NB4 (cell line): Measurements from ENCODE around the gene TMEM184B.

ENCODE experiments used
- DNase-seq: peaks from one replicate; pipeline ENCODE4 v3.0.0; 2010; ENCODE audit warnings: low read depth
- H3K4me3 ChIP-seq: one replicate; pipeline ENCODE4 v1.5.1; 2011; ENCODE audit warnings: mild to moderate bottlenecking, low read depth, low read length, moderate library complexity
- MYC ChIP-seq: IDR thresholded peaks from 2 replicates; pipeline ENCODE4 v1.6.1; 2011; ENCODE audit warnings: low read depth, low read length
- POLR2A ChIP-seq: IDR thresholded peaks from 2 replicates; pipeline ENCODE4 v1.6.1; 2011; ENCODE audit warnings: mild to moderate bottlenecking; ENCODE audit not compliant: insufficient read length; ENCODE audit errors: extremely low read depth
- TF ChIP-seq, protein P1 (sequence below): IDR thresholded peaks from one replicate; pipeline ENCODE4 v1.5.1; 2012; ENCODE audit warnings: low read depth, low read length
- TF ChIP-seq, protein P2 (sequence below): IDR thresholded peaks from 2 replicates; pipeline ENCODE4 v1.6.1; 2011; ENCODE audit warnings: low read depth, low read length

TMEM184B gene

DNA sequence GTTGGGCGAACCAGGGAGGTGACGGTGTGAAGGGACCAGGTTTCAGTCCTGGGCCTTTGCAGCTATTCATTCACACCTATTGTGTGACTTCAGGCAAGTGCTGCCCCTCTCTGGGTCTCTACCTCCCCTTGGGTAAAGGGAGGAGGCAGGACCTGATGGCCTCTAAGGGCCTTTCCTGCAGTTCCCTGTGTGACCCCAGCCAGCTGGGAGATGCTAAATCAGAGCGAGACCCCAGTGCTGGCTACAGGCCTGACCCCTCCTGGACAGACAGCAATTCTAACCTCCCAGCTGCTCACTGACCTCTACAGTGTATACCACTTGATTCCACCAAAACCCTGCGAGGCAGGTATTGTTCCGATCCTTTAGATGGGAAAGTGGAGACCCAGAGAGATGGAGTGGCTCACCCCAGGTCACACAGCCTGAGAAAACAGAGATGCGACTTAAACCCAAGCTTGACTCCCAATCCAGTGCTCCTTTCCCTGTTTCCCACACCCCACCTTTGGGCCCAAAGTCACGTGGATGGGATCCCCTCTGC lies 64.8 kb downstream of the TMEM184B start:
- no peak overlapping the region for H3K4me3 ChIP-seq
- TF ChIP-seq POLR2A (no peak), MYC (no peak)
- TF ChIP-seq, protein P1, sequence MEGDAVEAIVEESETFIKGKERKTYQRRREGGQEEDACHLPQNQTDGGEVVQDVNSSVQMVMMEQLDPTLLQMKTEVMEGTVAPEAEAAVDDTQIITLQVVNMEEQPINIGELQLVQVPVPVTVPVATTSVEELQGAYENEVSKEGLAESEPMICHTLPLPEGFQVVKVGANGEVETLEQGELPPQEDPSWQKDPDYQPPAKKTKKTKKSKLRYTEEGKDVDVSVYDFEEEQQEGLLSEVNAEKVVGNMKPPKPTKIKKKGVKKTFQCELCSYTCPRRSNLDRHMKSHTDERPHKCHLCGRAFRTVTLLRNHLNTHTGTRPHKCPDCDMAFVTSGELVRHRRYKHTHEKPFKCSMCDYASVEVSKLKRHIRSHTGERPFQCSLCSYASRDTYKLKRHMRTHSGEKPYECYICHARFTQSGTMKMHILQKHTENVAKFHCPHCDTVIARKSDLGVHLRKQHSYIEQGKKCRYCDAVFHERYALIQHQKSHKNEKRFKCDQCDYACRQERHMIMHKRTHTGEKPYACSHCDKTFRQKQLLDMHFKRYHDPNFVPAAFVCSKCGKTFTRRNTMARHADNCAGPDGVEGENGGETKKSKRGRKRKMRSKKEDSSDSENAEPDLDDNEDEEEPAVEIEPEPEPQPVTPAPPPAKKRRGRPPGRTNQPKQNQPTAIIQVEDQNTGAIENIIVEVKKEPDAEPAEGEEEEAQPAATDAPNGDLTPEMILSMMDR, result no peak
- TF ChIP-seq, protein P2, sequence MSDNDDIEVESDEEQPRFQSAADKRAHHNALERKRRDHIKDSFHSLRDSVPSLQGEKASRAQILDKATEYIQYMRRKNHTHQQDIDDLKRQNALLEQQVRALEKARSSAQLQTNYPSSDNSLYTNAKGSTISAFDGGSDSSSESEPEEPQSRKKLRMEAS, result no peak
- no peak for DNase-seq

DNA sequence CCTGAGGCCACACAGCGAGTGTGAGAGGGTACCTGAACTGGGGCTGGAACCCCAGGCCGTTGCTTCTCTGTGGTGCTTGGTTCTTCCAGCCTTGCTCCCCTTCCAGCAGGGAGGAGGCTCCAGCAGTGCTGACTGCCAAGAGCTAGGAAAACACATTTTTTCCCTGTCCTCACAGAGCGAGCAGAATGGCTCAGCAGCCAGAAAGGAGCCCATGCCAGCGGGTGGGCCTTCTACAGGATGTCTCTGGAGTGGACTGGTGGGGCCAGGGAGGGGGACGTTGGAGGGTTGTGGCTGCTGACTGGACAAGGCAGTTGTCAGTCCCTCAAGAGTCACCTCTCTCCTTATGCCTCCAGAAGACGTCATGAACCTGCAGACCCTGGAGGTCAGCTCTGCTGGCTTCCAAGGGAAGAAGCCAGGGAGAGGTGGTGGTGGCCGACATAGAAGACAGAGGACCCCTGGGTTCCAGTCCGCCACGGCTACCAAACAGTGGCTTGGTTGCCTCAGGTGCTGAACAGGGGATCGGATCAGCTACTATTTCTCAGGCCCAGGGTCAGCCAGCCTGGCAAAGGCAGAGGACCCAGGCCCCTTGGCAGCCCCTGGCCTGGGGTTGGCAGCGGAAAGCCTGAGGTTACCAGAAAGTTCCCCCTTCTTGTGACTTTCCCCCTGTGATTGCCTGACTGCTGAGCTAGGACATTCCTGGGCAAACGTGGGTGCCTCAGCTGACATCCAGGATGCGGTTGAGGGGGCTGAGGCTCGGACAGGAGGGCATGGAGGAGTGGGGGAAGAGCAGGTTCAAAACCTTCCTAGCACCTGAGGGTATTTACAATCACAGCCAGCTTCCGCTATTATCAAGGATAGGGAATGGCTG lies 67.3 kb downstream of the TMEM184B start:
- DNase-seq, result no peak
- TF ChIP-seq, protein P2, result no peak
- no peak for TF ChIP-seq POLR2A
- TF ChIP-seq MYC, result no peak
- TF ChIP-seq, protein P1, result no peak
- no peak overlapping the region for H3K4me3 ChIP-seq

DNA sequence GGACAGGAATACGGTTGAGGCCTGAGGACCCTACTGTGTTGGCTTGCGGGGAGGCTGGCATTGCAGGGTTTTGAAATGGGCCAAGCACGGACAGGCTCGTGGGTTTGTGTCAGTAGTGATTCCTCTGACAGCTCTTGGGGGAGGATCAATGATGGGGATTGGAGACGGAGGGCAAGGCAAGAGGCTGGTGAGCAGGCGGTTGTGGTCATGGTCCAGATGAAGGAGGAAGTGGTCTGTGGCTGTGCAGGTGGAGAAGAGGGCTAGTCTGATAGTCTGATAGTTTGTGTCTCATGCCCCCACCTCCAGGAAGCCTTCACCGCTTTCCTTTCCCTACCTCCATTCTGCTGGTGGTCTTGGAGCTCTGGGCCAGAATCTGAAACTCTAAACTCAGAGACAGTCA lies 68.0 kb downstream of the TMEM184B start:
- peak; percentile 74 for DNase-seq

DNA sequence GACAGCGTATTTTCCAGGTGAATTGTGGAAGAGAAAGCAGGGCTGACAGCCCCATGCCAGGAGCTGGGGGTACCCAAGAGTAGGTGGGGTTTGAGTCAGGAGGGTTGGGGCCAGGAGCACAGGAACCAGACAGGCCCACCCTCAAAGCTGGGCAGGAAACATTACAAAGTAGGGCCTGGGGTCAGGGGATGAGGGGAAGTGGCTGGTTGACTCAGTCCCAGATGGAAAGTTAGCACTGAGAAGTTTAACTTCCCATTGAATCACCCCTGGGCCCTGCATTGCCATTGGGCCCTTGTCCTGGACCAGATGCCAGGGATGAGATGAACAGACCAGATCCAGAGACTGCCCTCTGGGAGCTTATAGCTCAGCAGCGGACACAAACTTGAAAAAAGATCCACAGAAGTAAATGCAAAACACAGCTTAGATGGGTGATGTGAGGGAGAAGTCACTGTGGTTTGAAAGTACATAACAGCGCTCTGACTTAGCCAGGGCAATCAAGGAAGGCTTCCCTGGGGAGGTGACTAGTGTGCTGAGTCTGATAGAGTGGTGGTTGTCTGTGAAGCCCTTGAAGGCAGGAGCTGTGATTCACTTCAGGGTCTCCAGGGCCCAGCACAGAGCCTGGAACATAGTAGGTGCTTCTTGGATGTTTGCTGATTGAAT lies 68.8 kb downstream of the TMEM184B start:
- TF ChIP-seq, protein P1, result no peak
- TF ChIP-seq POLR2A, result no peak
- DNase-seq, result peak; percentile 39
- no peak overlapping the region for H3K4me3 ChIP-seq

More for the DNA sequence above, 68.0 kb downstream of the TMEM184B start:
- no peak overlapping the region for H3K4me3 ChIP-seq
- TF ChIP-seq, protein P1, result no peak
- TF ChIP-seq MYC (peak; percentile 35; the same call in 1 of the 2 replicates), POLR2A (no peak)
- TF ChIP-seq, protein P2, result peak; percentile 35; the same call in 1 of the 2 replicates

DNA sequence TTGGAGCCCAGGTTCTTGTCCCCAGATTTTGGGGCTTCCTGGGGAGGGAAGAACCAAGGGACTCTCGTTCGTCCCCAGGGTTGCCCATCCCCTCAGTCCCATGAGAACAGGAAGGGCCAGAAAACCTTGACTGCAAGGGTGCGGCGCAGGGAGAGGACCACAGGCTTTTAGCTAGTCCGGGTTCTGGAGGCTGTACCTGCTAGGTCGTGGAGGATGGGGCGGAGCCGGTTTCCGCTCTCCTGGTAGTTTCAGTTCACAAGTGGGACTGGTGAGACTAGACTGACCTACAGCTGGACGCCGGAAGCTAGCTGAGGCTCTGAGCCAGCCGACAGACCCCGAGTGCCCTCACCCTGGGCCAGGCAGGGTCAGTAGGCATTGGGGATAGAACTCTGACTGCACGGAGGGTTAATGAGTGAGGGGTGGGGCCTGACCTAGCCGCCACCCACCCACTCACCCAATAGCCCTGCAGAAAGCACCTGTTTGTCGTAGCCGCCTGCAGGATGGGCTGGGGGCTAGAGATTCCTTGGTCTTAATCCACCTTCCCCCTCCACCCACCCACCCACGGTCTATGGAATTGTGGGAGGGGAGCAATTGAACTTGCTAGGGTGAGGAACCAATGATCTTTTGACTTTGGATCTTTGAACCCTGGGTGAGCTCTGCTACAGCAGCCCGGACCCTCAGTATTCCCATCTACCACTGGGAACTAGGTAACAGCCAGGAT lies 69.6 kb downstream of the TMEM184B start:
- TF ChIP-seq, protein P2, result no peak
- TF ChIP-seq, protein P1, result no peak
- DNase-seq, result no peak
- peak overlapping the region; percentile 51 for H3K4me3 ChIP-seq
